SJCRH30 (cell line): ENCODE results near the gene DCUN1D2. TPM values are rescaled to one million over a fixed set of nuclear protein-coding genes. Genes with fewer than 3 reads are reported as not detected.

Experiments
- DNase-seq, 2 experiments: peaks; one replicate each; pipeline ENCODE4 v3.0.0-alpha.2; 2015 to 2020
- H3K27ac ChIP-seq: fragments of 250-450 bp; sonication (Bioruptor Pico); 2 replicates; pipeline ENCODE4 v1.5.1; 2020; ENCODE audit warnings: mild to moderate bottlenecking, moderate library complexity
- H3K27me3 ChIP-seq: fragments of 250-450 bp; sonication (Bioruptor Pico); 2 replicates; pipeline ENCODE4 v1.5.1; 2020; ENCODE audit warnings: mild to moderate bottlenecking, moderate library complexity
- H3K36me3 ChIP-seq: fragments of 250-450 bp; sonication (Bioruptor Pico); 2 replicates; pipeline ENCODE4 v1.5.1; 2020; ENCODE audit warnings: mild to moderate bottlenecking, moderate library complexity
- H3K4me1 ChIP-seq: fragments of 250-450 bp; sonication (Bioruptor Pico); 2 replicates; pipeline ENCODE4 v1.5.1; 2020; ENCODE audit warnings: mild to moderate bottlenecking, moderate library complexity
- H3K4me3 ChIP-seq: fragments of 250-450 bp; sonication (Bioruptor Pico); 2 replicates; pipeline ENCODE4 v1.5.1; 2020; ENCODE audit warnings: mild to moderate bottlenecking, moderate library complexity
- H3K9me3 ChIP-seq: fragments of 250-450 bp; sonication (Bioruptor Pico); replicated peaks from 2 replicates; pipeline ENCODE4 v1.5.1; 2020; ENCODE audit warnings: mild to moderate bottlenecking, moderate library complexity
- total RNA-seq: library from RNA; depleted of rRNA; stranded (reverse); fragments of >200 nt; shearing (Covaris generic); gene quantifications from 2 replicates; pipeline ENCODE4 v1.2.3, GENCODE V29; 2014

Gene DCUN1D2
- total RNA-seq, 1 experiment from 2014 or later: 25.9 TPM

DNA sequence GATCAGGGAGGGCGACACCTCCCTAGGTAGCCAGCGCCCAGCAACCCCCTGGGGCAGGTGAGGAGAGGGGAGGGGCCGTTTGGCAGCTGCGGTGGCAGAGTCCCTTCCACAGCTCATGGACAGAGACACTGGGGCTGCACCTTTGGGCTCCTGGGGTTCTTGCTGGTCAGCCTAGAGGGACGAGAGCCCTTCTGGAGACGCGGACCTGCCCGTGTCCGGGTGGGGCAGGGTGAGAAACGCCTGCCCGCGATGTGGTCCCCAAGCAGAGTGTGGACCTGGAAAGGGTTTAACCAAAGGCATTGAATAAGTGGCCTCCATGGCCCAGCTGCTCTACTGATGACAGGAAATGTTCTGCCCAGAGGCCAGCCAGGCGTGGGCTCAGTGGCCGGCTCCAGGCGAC lies 75.5 kb downstream of the DCUN1D2 start:
- H3K4me1 ChIP-seq: peaks cover 7% of the 10 kb centered on the region
- H3K4me3 ChIP-seq: no peak overlapping the region
- DNase-seq: no peak
- H3K9me3 ChIP-seq: no peaks in the 10 kb centered on the region
- no peaks in the 10 kb centered on the region for H3K36me3 ChIP-seq
- H3K27me3 ChIP-seq: no peaks in the 10 kb centered on the region
- no peak overlapping the region for H3K27ac ChIP-seq

DNA sequence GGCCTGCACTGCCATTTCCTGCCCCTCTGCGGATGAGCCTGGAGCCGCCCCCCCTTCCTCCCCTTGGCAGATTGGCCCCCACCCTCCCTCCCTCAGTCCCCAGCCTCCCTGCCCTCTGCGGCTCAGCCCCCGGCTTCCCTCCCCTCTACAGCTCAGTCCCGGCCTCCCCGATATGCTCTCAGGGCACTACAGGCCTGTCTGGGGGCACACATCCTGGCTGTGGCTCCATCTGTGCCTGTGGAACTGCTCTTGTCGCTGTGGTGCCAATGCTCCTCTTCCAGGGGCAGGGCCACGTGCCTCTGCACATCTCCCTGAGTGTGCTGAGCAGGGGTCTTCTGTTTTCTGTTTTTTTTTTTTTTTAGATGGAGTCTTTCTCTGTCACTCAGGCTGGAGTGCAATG lies 76.2 kb downstream of the DCUN1D2 start:
- Histone ChIP-seq H3K27ac (no peak overlapping the region), H3K4me1 (peaks cover 9% of the 10 kb centered on the region), H3K27me3 (no peaks in the 10 kb centered on the region), H3K36me3 (no peaks in the 10 kb centered on the region), H3K4me3 (no peak overlapping the region), H3K9me3 (no peaks in the 10 kb centered on the region)
- no peak for DNase-seq

DNA sequence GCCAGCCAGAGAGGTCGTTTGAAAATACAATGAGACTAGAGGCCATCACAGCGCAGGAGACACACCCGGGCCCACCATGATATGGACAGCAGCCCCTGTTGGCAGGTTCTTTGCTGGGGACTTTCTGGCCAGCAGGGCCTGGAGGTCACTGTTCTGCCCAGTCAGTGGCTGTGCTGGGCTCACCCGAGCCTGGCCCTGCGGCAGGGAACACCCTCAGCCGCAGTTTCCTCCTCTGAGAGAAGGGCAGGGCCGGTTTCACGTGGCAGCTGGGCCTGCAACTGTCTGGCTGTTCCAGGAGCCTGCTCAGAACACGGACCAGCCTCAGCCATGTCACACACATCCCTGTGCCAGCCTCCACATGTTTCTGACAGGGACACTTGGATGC lies 76.6 kb downstream of the DCUN1D2 start:
- no peak for DNase-seq
- no peaks in the 10 kb centered on the region for H3K27me3 ChIP-seq
- H3K9me3 ChIP-seq: no peaks in the 10 kb centered on the region
- H3K4me3 ChIP-seq: no peak overlapping the region
- no peaks in the 10 kb centered on the region for H3K36me3 ChIP-seq
- H3K4me1 ChIP-seq: peaks cover 14% of the 10 kb centered on the region
- H3K27ac ChIP-seq: no peak overlapping the region

DNA sequence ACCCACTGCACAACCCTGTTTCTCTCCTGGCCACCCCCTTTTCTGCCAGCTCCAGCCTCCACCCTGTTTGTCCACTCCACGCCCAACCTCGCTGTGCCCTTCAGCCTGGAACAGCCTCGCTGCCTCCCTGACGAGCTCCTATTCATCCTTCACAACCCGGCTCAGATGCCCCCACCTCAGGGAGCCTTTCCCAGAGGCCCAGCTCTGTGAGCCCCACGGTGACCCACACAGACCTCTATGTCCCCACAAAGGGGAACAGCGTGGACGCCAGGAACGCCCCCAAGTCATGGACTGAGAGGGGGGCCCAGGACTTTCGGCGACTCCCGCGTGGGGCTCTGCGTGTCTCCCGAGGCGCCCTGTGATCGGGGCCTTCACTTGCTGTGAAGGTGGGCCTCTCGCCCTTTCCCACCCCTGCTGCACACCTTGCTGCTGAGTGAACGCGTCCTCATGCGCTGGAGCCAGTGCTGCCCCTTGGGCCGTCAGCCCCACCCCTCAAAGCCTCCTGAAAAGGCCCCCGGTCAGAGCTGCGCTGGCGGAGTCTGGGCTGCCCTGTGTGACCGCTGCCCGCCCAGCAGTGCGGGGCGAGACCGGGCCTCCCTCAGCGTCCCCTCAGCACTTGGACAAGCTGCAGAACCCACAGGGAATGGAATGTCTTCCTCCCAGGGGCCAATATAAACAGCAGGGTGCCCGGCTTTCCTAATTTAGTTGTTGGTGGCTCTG lies 77.2 kb downstream of the DCUN1D2 start:
- no peak overlapping the region for H3K27ac ChIP-seq
- peaks cover 15% of the 10 kb centered on the region for H3K4me1 ChIP-seq
- DNase-seq: no peak

DNA sequence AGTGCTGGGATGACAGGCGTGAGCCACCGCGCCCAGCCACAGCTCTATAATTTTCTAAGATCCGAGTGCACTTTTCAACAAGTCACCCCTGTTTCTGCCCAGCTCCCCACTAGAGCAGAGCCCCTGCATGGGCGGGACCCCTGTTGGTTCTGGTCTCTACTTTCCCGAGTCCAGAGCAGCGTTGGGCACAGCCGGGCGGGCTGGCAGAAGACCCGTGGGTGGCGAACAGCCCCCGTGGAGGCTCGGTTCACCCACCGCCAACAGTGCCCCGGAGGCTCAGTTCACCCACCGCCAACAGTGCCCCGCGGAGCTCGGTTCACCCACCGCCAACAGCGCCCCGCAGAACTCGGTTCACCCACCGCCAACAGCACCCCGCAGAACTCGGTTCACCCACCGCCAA lies 78.1 kb downstream of the DCUN1D2 start:
- Histone ChIP-seq H3K27me3 (no peaks in the 10 kb centered on the region), H3K4me3 (no peak overlapping the region), H3K27ac (no peak overlapping the region), H3K4me1 (peaks cover 15% of the 10 kb centered on the region), H3K9me3 (no peaks in the 10 kb centered on the region), H3K36me3 (no peaks in the 10 kb centered on the region)
- no peak for DNase-seq

More for the DNA sequence above, 77.2 kb downstream of the DCUN1D2 start:
- Histone ChIP-seq H3K36me3 (no peaks in the 10 kb centered on the region), H3K9me3 (no peaks in the 10 kb centered on the region), H3K4me3 (no peak overlapping the region), H3K27me3 (no peaks in the 10 kb centered on the region)

DNA sequence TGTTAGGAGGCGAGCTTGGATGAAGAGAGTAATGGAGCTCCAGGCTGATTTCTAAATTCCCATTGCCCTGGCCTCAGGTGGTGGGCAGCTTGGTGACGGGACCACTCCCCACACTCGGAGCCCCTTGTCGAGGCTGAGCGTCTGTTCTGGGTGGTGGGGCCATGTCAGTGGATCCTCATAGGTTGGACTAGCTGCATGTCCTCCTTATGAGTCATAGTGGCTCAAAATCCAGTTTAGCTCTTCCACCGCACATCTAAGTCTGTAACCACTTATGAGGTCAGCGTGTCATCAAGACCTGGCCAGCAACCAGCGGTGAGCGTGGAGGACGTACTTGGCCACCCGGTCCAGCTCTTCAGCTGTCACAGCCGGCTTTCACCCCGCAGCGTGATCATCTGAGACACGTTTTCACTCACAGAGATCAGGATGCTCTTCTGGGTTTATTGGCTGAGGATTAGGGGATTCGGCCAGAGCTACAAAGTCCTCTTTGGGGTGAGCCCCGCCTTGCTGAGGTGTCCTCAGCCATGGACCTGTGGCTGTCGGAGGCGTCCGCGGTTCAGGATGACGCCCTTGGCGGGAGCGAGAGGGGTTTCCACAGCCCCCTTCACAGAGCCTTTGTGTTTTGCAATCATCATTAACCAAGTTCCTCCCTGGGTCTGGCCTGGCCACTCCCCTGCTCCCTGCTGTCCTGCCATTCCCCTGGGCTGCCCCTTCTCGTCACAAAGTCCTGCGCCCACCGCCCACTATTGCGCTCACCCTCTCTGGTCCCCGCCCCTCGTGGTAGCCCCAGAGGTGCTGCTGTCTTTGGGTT lies 79.1 kb downstream of the DCUN1D2 start:
- peak overlapping the region; percentile 96 for H3K27ac ChIP-seq
- H3K4me1 ChIP-seq: peaks cover 21% of the 10 kb centered on the region
- no peaks in the 10 kb centered on the region for H3K27me3 ChIP-seq
- no peaks in the 10 kb centered on the region for H3K36me3 ChIP-seq
- H3K4me3 ChIP-seq: peak overlapping the region; percentile 56
- DNase-seq: peak; percentile 94
- H3K9me3 ChIP-seq: no peaks in the 10 kb centered on the region

DNA sequence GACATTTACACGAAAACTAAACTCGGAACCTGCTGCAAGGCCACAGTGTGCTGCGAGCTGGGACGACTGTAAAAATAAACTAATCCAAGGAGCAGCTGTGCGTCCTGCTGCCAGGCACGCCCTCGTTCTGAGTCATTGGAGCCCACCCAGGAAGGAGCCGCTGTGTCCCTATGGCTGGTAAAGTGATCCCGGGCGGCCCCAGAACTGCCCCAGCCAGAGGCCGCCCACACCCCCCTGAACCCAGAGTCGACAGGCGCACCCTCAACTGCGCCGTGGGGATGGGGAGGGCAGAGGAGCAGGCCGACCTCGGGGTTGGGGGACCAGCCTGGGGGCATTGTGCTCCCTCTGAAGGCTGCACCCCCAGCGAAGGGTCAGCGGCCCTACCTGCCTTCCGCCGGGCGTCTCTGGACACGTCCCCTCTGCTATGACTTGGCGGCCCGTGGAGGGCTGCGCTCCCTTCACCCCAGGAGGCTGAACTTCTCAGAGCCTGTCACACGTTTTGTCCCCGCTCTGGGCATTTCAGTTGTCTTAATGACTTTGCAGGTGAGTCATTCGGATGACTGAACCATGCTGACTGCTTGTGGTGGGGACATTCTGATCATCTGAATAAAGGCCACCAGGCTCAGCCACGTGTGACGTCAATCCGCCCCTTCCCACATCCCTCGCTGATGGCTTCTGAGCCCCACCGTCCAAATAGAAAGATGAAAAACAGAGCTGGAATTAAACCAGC lies 79.9 kb downstream of the DCUN1D2 start:
- H3K27me3 ChIP-seq: no peaks in the 10 kb centered on the region
- H3K9me3 ChIP-seq: no peaks in the 10 kb centered on the region
- no peaks in the 10 kb centered on the region for H3K36me3 ChIP-seq
- peak overlapping the region; percentile 96 for H3K27ac ChIP-seq
- H3K4me3 ChIP-seq: peak overlapping the region; percentile 56
- peak; percentile 94 for DNase-seq
- H3K4me1 ChIP-seq: peaks cover 21% of the 10 kb centered on the region

DNA sequence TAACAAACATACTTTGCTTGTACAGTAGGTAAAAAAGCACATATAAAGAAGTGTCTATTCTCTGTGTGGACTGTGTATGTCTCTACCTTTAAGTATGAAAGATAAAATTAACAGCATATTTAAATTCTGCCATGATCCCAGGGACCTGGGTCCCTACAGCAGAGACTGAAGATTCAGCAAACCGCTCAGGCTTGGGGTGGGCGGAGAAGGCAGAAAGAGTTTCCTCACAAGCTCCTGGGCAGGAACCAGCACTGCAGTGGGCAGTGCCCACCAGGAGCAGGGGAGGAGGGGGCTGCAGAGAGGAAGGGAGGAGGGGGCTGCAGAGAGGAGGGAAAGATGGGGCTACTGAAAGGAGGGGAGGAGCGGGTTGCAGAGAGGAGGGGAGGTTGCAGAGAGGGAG lies 81.9 kb downstream of the DCUN1D2 start:
- Histone ChIP-seq H3K27me3 (no peaks in the 10 kb centered on the region), H3K36me3 (no peaks in the 10 kb centered on the region), H3K4me1 (peaks cover 22% of the 10 kb centered on the region), H3K4me3 (no peak overlapping the region), H3K9me3 (no peaks in the 10 kb centered on the region), H3K27ac (no peak overlapping the region)
- DNase-seq: no peak

DNA sequence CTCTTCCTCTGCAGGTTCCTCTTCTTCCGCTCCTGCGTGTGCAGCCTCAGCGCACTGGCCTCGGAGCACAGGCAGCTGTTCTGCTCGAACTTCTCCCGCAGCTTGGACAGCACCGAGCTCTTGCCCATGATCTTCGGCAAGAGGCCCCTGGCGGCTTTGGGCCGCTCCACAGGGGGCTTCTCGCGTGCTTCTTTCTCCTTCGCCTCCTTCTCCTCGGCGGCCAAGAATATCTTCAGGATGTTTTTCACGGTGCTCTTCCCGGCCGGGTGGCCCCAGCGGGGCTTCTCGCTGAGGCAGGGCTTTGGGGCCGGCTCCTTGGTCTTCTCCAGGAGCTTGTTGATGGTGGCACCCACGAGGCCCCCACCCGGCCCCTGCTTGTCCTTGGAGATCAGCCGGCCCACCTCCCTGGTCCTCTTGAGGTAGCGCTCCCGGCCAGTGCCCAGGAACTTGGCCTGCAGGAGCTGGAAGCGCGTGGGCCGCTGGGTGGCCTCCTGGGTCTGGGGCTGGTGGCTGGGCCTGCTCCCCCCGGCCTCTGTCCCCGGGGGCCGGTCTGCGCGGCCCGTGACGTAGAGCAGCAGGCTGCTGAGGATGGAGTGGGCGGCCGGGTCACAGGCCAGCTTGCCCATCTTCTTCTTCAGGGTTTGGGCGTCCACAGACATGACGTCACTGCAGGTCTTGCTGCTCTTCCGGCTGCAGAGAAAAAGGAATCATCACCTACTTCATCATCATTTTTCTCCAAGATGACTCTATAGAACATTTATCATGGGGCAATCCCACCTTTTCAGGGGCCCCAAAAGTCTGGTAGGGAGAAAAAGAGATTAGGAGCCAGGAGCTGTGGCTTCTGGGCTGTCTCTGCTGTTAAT lies 82.7 kb downstream of the DCUN1D2 start:
- H3K27ac ChIP-seq: no peak overlapping the region
- H3K4me3 ChIP-seq: no peak overlapping the region
- no peaks in the 10 kb centered on the region for H3K27me3 ChIP-seq
- no peak for DNase-seq
- H3K36me3 ChIP-seq: no peaks in the 10 kb centered on the region
- no peaks in the 10 kb centered on the region for H3K9me3 ChIP-seq
- H3K4me1 ChIP-seq: peaks cover 28% of the 10 kb centered on the region

DNA sequence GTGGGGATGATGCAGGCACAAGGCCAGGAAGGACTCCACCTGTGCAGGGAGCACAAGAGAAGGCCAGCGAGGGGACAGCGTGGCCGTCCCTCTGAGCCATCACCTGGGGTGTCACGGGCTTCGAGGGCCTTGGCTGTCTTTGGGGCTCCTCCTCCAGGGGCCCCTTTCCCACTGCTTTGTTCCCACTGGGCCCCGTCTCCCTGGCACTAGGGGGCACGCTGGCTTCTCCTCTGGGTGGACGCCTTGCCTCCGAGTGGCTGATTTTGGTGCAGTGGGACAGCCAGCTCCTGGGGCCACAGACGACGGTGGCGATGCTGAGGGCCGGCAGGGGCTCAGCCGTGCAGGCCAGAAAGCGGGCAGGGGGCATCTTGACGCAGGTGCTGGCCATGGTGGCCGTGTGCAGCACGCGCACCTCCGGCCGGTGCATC lies 83.4 kb downstream of the DCUN1D2 start:
- peak overlapping the region; percentile 55 for H3K4me3 ChIP-seq
- no peak overlapping the region; the same call in 1 of the 2 replicates for H3K27ac ChIP-seq
- no peaks in the 10 kb centered on the region for H3K9me3 ChIP-seq
- H3K36me3 ChIP-seq: no peaks in the 10 kb centered on the region
- H3K27me3 ChIP-seq: no peaks in the 10 kb centered on the region
- H3K4me1 ChIP-seq: peaks cover 28% of the 10 kb centered on the region
- DNase-seq: no peak

DNA sequence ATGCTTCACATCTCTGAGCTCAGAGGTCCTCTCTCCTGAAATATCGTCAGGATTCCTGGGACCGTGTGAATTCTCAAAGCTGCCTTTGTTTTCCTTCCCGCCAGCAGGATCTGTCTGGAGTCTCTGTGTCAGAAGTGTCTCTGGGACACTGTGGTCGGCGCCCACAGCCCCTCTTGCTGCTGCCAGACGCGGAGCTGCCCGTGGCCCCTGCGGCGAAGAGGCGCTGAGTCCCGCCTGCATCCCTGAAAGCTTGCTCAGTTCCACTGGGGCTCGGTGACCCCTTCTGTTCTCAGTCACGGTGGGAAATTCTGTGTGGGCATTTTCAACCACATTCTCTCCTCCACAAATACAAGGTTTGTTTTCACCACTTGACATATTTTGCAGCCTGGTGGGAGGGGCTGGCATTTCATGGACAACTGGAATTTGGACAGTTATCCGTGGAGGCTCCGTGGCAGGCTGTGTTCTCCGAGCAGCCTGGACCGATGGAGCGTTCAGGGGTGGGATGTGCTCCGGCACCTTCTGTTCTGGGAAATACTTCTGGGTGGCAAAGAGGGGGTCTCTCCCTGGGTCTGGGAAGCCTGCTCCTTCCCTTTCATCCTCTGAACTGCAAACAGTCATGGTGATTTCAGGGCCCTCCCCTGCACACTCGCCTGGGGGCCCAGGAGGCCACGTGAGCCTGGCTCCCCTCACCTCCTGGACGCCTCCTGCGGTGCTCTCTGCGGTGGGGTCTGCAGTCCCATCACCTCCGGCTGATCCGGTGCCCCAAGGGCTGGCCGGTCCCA lies 84.0 kb downstream of the DCUN1D2 start:
- H3K27ac ChIP-seq: peak overlapping the region; percentile 34; the same call in 1 of the 2 replicates
- peak; percentile 52 to 54 for DNase-seq
- H3K36me3 ChIP-seq: no peaks in the 10 kb centered on the region
- H3K27me3 ChIP-seq: no peaks in the 10 kb centered on the region
- H3K4me1 ChIP-seq: peaks cover 24% of the 10 kb centered on the region
- no peaks in the 10 kb centered on the region for H3K9me3 ChIP-seq
- H3K4me3 ChIP-seq: peak overlapping the region; percentile 55
